DOHH2 (cell line): Measurements from ENCODE around the gene EPB41.

Experiments
- EZH2phosphoT487 ChIP-seq: fragments of 200-600 bp; sonication (generic); IDR thresholded peaks from 2 replicates; pipeline ENCODE4 v1.6.1; 2017; ENCODE audit warnings: borderline replicate concordance, mild to moderate bottlenecking, antibody characterized with exemption, low read length, moderate library complexity, mixed read lengths
- TF ChIP-seq, protein P1 (sequence below): fragments of 200-600 bp; sonication (generic); IDR thresholded peaks from one replicate; pipeline ENCODE4 v1.5.1; 2014; ENCODE audit warnings: antibody characterized with exemption, mild to moderate bottlenecking, low read depth, low read length; ENCODE audit not compliant: poor library complexity, severe bottlenecking

DNA sequence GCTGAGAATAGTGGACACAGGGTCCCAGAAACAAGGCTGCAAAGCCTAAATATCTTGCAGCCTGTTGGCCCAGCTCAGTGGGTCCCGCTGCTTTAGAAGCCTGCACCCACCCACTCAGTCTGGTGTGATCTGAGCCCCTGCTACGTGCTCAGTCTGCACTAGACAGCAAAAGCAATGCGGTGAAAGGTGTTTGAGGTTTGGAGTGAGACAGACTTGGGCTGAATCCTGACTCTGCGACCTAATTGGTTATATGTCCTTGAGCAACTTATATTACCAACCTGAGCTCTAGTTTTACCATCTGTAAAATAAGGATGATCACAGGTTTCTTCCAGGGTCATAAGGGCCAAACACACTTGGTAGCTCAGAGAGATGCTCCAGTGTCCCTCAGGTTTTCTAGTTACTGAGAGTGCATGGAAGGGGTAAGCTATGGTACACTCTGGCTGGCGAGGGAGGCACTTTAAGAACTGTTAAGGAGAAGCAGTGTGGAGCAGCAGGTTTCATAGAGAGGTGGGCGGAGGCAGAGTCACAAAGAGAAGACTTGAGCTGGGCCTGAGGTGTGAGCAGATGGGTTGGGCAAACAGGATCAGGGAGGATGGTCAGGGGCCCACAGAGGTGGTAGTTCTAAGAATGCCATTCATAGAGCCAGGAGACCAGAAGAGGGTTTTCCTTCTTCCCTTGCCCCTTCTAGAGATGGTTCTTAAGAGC is 199.2 kb downstream of the EPB41 start:
- TF ChIP-seq EZH2phosphoT487: no peak
- TF ChIP-seq, protein P1, sequence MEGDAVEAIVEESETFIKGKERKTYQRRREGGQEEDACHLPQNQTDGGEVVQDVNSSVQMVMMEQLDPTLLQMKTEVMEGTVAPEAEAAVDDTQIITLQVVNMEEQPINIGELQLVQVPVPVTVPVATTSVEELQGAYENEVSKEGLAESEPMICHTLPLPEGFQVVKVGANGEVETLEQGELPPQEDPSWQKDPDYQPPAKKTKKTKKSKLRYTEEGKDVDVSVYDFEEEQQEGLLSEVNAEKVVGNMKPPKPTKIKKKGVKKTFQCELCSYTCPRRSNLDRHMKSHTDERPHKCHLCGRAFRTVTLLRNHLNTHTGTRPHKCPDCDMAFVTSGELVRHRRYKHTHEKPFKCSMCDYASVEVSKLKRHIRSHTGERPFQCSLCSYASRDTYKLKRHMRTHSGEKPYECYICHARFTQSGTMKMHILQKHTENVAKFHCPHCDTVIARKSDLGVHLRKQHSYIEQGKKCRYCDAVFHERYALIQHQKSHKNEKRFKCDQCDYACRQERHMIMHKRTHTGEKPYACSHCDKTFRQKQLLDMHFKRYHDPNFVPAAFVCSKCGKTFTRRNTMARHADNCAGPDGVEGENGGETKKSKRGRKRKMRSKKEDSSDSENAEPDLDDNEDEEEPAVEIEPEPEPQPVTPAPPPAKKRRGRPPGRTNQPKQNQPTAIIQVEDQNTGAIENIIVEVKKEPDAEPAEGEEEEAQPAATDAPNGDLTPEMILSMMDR: no peak
